ENCODE measurements around the gene POFUT2.

DNA sequence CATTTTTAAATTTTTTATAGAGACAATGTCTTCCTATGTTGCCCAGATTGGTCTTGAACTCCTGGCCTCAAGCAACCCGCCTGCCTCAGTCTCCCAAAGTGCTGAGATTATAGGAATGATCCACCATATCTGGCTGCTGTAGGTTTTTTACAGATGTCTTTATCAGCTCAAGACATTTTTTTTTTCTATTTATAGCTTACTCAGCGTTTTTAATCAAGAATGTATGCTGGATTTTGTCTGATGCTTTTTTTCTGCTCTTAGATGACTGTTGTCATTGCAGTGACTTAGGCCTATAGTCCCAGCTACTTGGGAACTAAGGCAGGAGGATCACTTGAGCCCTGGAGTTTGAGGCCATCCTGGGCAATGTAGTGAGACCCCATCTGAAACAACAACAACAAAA, 72.5 kb downstream of the POFUT2 start:
- no peak for TF ChIP-seq GATA2 (IDR thresholded peaks at IDR 0.05; ENCODE audit: low read depth, low read length)
- TF ChIP-seq GATA3 (IDR thresholded peaks at IDR 0.05; ENCODE audit: low read depth, low read length), result no peak
